NK-92 treated with Interleukin-12 subunit alpha and Interleukin-12 subunit beta, amount 100 ng/mL, for 24 hours (cell line): Measurements from ENCODE around the gene TBXA2R.
"Not testable (repeated sequence)": the region's sequence is repeated elsewhere in the genome, so short reads cannot be mapped to it uniquely, and the experiment has no call there.

ENCODE experiments used
- DNase-seq: peaks from one replicate; lab custom pipeline; 2025; lab: John Stamatoyannopoulos, UW

Gene TBXA2R

GRCh38 chr19:3605361-3605760, 1.3 kb downstream of the TBXA2R start:
- DNase-seq, result no peak

GRCh38 chr19:3604987-3605343, 1.7 kb downstream of the TBXA2R start:
- no peak for DNase-seq

- DNase-seq, result no peak
Measured at GRCh38 chr19:3604227-3604986, 2.3 kb downstream of the TBXA2R start.

- DNase-seq, result no peak
Measured at GRCh38 chr19:3603121-3603811, 3.4 kb downstream of the TBXA2R start.

- no peak for DNase-seq
Measured at GRCh38 chr19:3601021-3601420, 5.7 kb downstream of the TBXA2R start.

- DNase-seq, result no peak
Measured at GRCh38 chr19:3599776-3600187, 6.9 kb downstream of the TBXA2R start.

- no peak for DNase-seq
Measured at GRCh38 chr19:3595521-3596061, 11.1 kb downstream of the TBXA2R start.

- DNase-seq, result no peak
Measured at GRCh38 chr19:3593156-3593555, 13.5 kb downstream of the TBXA2R start.

GRCh38 chr19:3591876-3592613, 14.6 kb downstream of the TBXA2R start:
- DNase-seq, result no peak

GRCh38 chr19:3590991-3591659, 15.6 kb downstream of the TBXA2R start:
- no peak for DNase-seq

- no peak for DNase-seq
Measured at GRCh38 chr19:3589949-3590348, 16.7 kb downstream of the TBXA2R start.

- DNase-seq, result no peak
Measured at GRCh38 chr19:3589439-3589838, 17.2 kb downstream of the TBXA2R start.

GRCh38 chr19:3586707-3587346, 19.8 kb downstream of the TBXA2R start:
- DNase-seq, result no peak

GRCh38 chr19:3586127-3586626, 20.5 kb downstream of the TBXA2R start:
- DNase-seq, result no peak

- DNase-seq, result no peak
Measured at GRCh38 chr19:3585301-3586126, 21.2 kb downstream of the TBXA2R start, which contains the start of gene GIPC3. Gene GIPC3, plus strand, starts transcription at chr19:3585478. Its CDS starts 120 bp downstream, at chr19:3585598.

- not testable (repeated sequence) for DNase-seq
Measured at GRCh38 chr19:3584036-3584802, 22.5 kb downstream of the TBXA2R start.

- DNase-seq, result not testable (repeated sequence)
Measured at GRCh38 chr19:3581792-3582191, 24.9 kb downstream of the TBXA2R start.

- no peak for DNase-seq
Measured at GRCh38 chr19:3580156-3580934, 26.3 kb downstream of the TBXA2R start.

- no peak for DNase-seq
Measured at GRCh38 chr19:3578390-3578789, 28.3 kb downstream of the TBXA2R start.
